HUES64 (cell line): Measurements from ENCODE around the gene PDPK1.

Source experiments
- H3K27ac ChIP-seq: 2 replicates; pipeline ENCODE4 v1.7.0; 2013; ENCODE audit warnings: low read depth, low read length, inconsistent platforms
- H3K27me3 ChIP-seq: 2 replicates; pipeline ENCODE4 v1.6.1; 2013; ENCODE audit warnings: mild to moderate bottlenecking, low read length; ENCODE audit not compliant: insufficient read depth
- H3K36me3 ChIP-seq: 2 replicates; pipeline ENCODE4 v1.6.1; 2013; ENCODE audit warnings: mild to moderate bottlenecking, low read length; ENCODE audit not compliant: insufficient read depth
- H3K4me1 ChIP-seq: 2 replicates; pipeline ENCODE4 v1.6.1; 2013; ENCODE audit warnings: mild to moderate bottlenecking, low read length, moderate library complexity; ENCODE audit not compliant: insufficient read depth
- H3K4me3 ChIP-seq: 2 replicates; pipeline ENCODE4 v1.5.1; 2013; ENCODE audit warnings: mild to moderate bottlenecking, low read length, moderate library complexity
- H3K9ac ChIP-seq: 2 replicates; pipeline ENCODE4 v1.6.1; 2013; ENCODE audit warnings: mild to moderate bottlenecking, low read depth, low read length
- H3K9me3 ChIP-seq: 2 replicates; pipeline ENCODE4 v1.6.1; 2013; ENCODE audit warnings: low read depth, low read length; ENCODE audit not compliant: insufficient read depth
- WGBS: fragments of 150-250, 120-280 bp; methylation state at CpG from one replicate; pipeline ENCODE4 v1.1.7; 2013; ENCODE audit warnings: missing lambda C conversion rate; 5-methylcytosine and 5-hydroxymethylcytosine counted together

PDPK1 gene

DNA sequence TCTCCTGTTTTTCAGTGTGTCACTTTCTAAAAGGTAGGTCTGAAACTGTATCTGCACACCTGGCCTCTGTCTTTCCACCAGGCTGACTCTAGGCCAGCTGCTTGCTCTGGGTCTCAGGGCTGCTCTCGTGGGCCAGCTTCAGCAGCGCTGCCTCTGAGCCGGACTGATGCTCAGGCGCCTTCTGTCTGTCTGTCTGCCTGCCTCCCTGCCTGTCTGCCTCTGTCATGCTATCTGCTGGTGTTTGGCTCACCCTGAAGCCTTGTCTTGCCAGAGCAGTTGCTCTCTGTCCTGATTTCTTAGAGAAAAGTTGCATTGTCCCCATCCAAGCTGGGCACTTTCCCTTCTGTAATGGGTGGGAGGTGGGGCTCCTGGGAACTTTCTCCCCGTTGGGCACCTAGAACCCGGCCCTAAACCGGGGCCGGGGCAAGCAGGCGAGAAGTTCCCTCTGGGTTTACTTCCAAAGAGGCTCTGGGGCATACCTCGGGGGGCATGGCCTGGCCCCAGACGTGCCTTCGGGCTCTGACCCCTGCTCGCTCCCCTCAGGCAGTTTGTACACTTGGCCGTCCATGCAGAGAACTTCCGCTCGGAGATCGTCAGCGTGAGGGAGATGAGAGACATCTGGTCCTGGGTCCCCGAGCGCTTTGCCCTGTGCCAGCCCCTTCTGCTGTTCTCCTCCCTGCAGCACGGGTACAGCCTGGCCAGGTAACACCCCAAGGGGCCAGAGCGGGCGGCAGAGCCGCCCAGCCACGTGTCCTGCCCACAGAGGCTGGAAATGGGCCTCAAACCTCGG is 39.9 kb upstream of the PDPK1 start:
- no peak overlapping the region for H3K4me3 ChIP-seq
- no peak overlapping the region for H3K27ac ChIP-seq
- WGBS = 94% methylated on average over 26 of the region's 26 CpGs
- H3K9ac ChIP-seq = no peak overlapping the region
- H3K36me3 ChIP-seq = peaks cover 6% of the 10 kb centered on the region; the same call in 1 of the 2 replicates
- peaks cover 6% of the 10 kb centered on the region for H3K4me1 ChIP-seq
- no peaks in the 10 kb centered on the region for H3K9me3 ChIP-seq
- no peaks in the 10 kb centered on the region for H3K27me3 ChIP-seq

DNA sequence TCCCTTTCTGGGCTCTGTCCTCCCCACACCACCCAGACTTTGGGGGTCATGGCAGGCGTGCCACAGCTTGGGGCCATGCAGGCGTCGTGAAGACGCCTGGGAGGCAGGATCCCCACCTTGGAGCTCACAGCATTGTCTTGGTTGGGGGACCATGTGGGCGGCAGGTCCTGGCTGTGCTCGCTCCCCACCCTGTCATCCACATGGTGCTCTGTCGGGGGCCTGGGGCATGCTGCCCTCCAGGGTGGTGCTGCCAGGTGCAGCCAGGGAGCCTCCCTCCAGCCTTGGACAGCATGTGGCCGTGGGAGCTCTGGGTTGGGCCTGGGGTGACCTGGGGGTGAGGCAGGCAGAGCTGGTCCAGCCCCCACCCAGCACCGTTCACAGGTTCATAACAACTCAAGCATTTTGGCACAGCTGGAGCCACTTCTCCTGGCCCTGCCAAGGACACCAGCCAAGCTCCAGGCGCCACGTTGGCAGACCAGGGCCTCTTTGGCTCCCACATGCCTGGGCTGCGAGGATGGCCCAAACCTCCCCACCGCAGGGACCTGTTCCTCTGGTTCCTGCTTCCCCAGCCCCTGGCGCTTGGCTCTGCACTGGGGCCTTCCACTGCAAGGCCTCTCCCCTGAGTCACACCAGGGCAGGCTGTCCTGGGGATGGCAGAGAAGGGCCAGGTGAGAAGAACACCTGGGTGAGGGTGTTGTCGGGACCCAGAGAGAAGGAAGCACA is 39.1 kb upstream of the PDPK1 start:
- Histone ChIP-seq H3K4me1 (peaks cover 6% of the 10 kb centered on the region), H3K36me3 (peaks cover 6% of the 10 kb centered on the region; the same call in 1 of the 2 replicates), H3K27me3 (no peaks in the 10 kb centered on the region), H3K9me3 (no peaks in the 10 kb centered on the region), H3K27ac (no peak overlapping the region), H3K9ac (no peak overlapping the region), H3K4me3 (no peak overlapping the region)
- 92% methylated on average over 15 of the region's 15 CpGs for WGBS

- Histone ChIP-seq H3K4me1 (peaks cover 6% of the 10 kb centered on the region), H3K4me3 (no peak overlapping the region), H3K9ac (no peak overlapping the region), H3K9me3 (no peaks in the 10 kb centered on the region), H3K36me3 (peaks cover 6% of the 10 kb centered on the region; the same call in 1 of the 2 replicates), H3K27me3 (no peaks in the 10 kb centered on the region), H3K27ac (no peak overlapping the region)
- 96% methylated on average over 6 of the region's 6 CpGs for WGBS
Observed at GRCh38 chr16:2499454-2499853, 38.4 kb upstream of the PDPK1 start.

GRCh38 chr16:2499890-2500429 is 37.9 kb upstream of the PDPK1 start:
- Histone ChIP-seq H3K36me3 (peaks cover 6% of the 10 kb centered on the region; the same call in 1 of the 2 replicates), H3K9ac (no peak overlapping the region), H3K4me3 (no peak overlapping the region), H3K9me3 (no peaks in the 10 kb centered on the region), H3K27me3 (no peaks in the 10 kb centered on the region), H3K27ac (no peak overlapping the region), H3K4me1 (peaks cover 6% of the 10 kb centered on the region)
- WGBS = 94% methylated on average over 29 of the region's 29 CpGs

DNA sequence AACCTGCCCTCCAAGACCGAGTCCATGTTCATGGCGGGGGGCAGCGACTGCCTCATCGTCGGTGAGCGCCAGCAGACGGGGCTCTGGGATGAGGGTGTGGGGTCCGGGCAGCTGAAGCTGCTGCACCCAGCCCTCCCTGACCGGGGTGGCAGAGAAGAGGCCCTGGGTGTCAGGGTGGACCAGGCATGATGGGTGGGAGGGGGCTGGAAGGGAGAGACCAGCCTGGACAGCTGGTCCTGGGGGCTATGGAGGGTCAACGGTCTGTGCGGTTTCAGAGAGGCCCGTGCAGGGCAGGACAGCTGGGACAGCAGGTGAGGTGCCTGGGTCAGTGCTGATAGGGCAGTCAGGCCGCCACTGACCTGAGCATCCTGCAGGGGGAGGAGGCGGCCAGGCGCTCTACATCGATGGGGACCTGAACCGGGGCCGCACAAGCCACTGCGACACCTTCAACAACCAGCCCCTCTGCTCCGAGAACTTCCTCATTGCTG is 37.3 kb upstream of the PDPK1 start:
- Histone ChIP-seq H3K4me3 (no peak overlapping the region), H3K27me3 (no peaks in the 10 kb centered on the region), H3K27ac (no peak overlapping the region), H3K9me3 (no peaks in the 10 kb centered on the region), H3K36me3 (peaks cover 6% of the 10 kb centered on the region; the same call in 1 of the 2 replicates), H3K4me1 (peaks cover 6% of the 10 kb centered on the region), H3K9ac (no peak overlapping the region; the same call in 1 of the 2 replicates)
- 87% methylated on average over 20 of the region's 20 CpGs for WGBS

DNA sequence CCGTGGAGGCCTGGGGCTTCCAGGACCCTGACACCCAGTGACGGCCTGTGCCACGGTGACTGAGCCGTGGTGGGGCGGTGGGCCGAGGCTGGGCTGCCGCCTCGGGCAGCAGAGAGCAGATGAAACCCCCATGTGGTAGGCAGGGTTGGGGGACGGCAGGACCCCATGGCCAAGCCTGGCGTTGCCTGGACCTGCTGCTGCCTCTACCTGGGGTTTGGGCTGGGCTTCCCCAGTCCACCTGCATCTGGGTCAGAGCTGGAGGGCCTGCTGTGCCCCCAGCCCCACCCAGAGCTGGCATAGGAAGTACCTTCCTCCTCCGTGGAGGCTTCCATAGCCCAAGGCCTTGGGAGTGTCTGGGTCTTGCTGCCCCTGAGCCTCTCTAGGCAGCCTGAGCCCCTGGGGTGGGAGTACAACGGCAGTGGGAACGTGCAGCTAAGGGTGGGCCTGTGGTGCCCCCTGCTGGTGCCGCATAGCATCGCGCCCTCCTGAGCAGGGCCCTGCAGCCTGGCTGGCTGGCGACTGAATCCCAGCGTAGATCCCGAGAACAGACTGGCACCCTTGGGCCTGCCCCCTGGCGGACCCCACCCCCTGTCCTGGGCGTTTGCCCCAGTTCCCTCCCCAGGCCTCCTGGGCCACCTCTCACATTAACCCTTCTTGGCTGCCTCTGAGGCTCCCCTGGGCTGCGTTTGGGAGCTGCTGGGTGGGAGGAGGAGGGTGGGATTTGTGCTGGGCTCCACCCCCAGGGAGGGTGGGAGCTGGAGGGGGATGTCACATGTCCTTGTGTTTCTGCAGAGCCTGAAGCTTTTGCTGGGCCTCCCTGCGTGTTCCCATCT is 36.7 kb upstream of the PDPK1 start:
- H3K36me3 ChIP-seq = peaks cover 5% of the 10 kb centered on the region; the same call in 1 of the 2 replicates
- peak overlapping the region; percentile 47 for H3K4me3 ChIP-seq
- H3K9me3 ChIP-seq = no peaks in the 10 kb centered on the region
- peak overlapping the region; percentile 10; the same call in 1 of the 2 replicates for H3K9ac ChIP-seq
- H3K4me1 ChIP-seq = peaks cover 6% of the 10 kb centered on the region
- 40% methylated on average over 23 of the region's 23 CpGs for WGBS
- H3K27me3 ChIP-seq = no peaks in the 10 kb centered on the region
- H3K27ac ChIP-seq = peak overlapping the region; percentile 31; the same call in 1 of the 2 replicates

GRCh38 chr16:2501946-2502895 is 35.6 kb upstream of the PDPK1 start:
- H3K9ac ChIP-seq = no peak overlapping the region
- no peak overlapping the region for H3K4me3 ChIP-seq
- WGBS = 86% methylated on average over 18 of the region's 18 CpGs
- H3K9me3 ChIP-seq = no peaks in the 10 kb centered on the region
- no peaks in the 10 kb centered on the region for H3K36me3 ChIP-seq
- no peaks in the 10 kb centered on the region for H3K27me3 ChIP-seq
- peaks cover 6% of the 10 kb centered on the region for H3K4me1 ChIP-seq
- no peak overlapping the region for H3K27ac ChIP-seq

GRCh38 chr16:2505695-2506094 is 32.1 kb upstream of the PDPK1 start:
- WGBS = 92% methylated on average over 14 of the region's 14 CpGs
- H3K4me3 ChIP-seq = no peak overlapping the region
- H3K9me3 ChIP-seq = no peaks in the 10 kb centered on the region
- no peak overlapping the region for H3K9ac ChIP-seq
- H3K4me1 ChIP-seq = peaks cover 6% of the 10 kb centered on the region
- no peaks in the 10 kb centered on the region for H3K27me3 ChIP-seq
- no peak overlapping the region for H3K27ac ChIP-seq
- H3K36me3 ChIP-seq = no peaks in the 10 kb centered on the region

DNA sequence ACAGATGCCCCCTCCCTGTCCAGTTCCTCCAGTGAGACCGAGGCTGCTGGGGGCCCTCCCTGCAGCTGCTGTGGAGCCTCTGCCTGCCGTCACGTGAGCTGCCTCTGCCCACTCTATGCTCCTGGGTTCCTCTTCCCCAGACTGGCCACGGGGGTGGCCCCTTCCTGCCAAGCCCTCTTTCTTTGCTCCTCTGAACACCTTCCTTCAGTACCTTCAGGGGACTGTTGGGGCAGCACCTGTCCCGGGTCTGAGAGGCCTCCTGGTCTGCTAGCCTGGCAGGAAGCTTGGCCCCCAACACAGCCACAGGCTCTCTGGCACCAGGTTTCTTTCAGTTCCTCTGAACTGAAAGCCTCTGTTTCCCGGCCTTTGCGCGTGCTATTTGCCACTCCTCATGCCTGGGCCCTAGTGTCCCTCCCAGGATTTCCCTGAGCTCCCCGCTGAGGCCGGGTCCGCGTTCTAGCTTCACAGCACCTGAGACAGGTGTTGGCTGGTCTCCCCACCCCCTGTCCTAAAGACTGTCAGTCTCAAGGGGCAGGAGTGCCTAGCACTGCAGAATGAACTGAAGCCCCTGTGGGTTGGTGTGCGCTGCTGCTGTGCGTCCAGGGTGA is 30.7 kb upstream of the PDPK1 start:
- Histone ChIP-seq H3K9me3 (no peaks in the 10 kb centered on the region), H3K36me3 (no peaks in the 10 kb centered on the region), H3K9ac (no peak overlapping the region), H3K4me3 (no peak overlapping the region), H3K27me3 (no peaks in the 10 kb centered on the region), H3K27ac (no peak overlapping the region), H3K4me1 (peaks cover 5% of the 10 kb centered on the region; the same call in 1 of the 2 replicates)
- WGBS = 89% methylated on average over 14 of the region's 14 CpGs
